ENCODE data around the gene CYRIA. TPM values are rescaled to one million over a fixed set of nuclear protein-coding genes. Genes with fewer than 3 reads are reported as not detected.
A peak's percentile ranks its signal among the peaks of the same experiment; 100 is the strongest.

Gene CYRIA
- total RNA-seq, 1 experiment from 2014 or later, result 2.3 TPM

- Histone ChIP-seq H3K9ac (ENCODE audit: low read length) (no peak overlapping the region), H4K20me1 (ENCODE audit: insufficient read depth, low read depth, low read length) (no peaks in the 10 kb centered on the region), H2AFZ (ENCODE audit: low read length) (no peak overlapping the region), H3K4me2 (ENCODE audit: low read depth, low read length, poor library complexity, severe bottlenecking) (no peak overlapping the region), H3K36me3 (ENCODE audit: insufficient read depth, low read length) (no peaks in the 10 kb centered on the region), H3K4me3 (ENCODE audit: low read length) (no peak overlapping the region), H3K9me2 (replicated peaks; ENCODE audit: insufficient read depth, low read length) (no peaks in the 10 kb centered on the region), H3K9me3 (ENCODE audit: low read length) (no peaks in the 10 kb centered on the region), H3K27ac (ENCODE audit: low read length) (no peak overlapping the region), H3K4me1 (ENCODE audit: low read length) (peaks cover 16% of the 10 kb centered on the region), H3K27me3 (ENCODE audit: low read length) (no peaks in the 10 kb centered on the region), H3K79me2 (ENCODE audit: low read length) (no peaks in the 10 kb centered on the region)
- no peak for DNase-seq
Observed at GRCh38 chr2:16626997-16627605, 38.5 kb downstream of the CYRIA start.

- Histone ChIP-seq H3K36me3 (ENCODE audit: insufficient read depth, low read length) (no peaks in the 10 kb centered on the region), H3K9me2 (replicated peaks; ENCODE audit: insufficient read depth, low read length) (no peaks in the 10 kb centered on the region), H3K9me3 (ENCODE audit: low read length) (no peaks in the 10 kb centered on the region), H3K4me2 (ENCODE audit: low read depth, low read length, poor library complexity, severe bottlenecking) (no peak overlapping the region), H4K20me1 (ENCODE audit: insufficient read depth, low read depth, low read length) (no peaks in the 10 kb centered on the region), H3K27ac (ENCODE audit: low read length) (no peak overlapping the region), H3K79me2 (ENCODE audit: low read length) (no peaks in the 10 kb centered on the region), H3K27me3 (ENCODE audit: low read length) (no peaks in the 10 kb centered on the region), H2AFZ (ENCODE audit: low read length) (no peak overlapping the region), H3K4me1 (ENCODE audit: low read length) (peaks cover 16% of the 10 kb centered on the region), H3K4me3 (ENCODE audit: low read length) (no peak overlapping the region), H3K9ac (ENCODE audit: low read length) (no peak overlapping the region)
- no peak for DNase-seq
Observed at GRCh38 chr2:16626497-16626896, 39.1 kb downstream of the CYRIA start.

DNA sequence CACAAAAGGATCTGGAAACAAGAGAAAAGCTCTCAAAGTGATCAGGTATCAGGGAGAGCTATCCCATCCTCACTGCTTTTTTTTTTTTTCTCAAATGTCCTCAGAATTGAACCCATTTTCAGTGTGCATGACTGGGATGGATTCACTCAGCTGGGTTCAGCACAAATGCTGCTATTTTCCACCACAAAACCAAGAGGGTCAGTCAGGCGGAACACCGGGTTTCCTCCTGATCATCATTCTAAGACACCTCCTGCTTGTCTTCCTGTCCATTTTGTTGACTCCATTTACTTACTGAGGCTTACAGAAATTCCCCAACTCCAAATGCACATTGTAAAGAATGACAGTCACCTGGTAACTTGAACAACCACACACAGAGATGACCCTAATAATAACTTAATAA is 39.9 kb downstream of the CYRIA start:
- H3K4me3 ChIP-seq (ENCODE audit: low read length), result no peak overlapping the region; the same call in 1 of the 2 replicates
- H3K36me3 ChIP-seq (ENCODE audit: insufficient read depth, low read length), result no peaks in the 10 kb centered on the region
- H4K20me1 ChIP-seq (ENCODE audit: insufficient read depth, low read depth, low read length), result no peaks in the 10 kb centered on the region
- no peak overlapping the region for H3K9ac ChIP-seq (ENCODE audit: low read length)
- H2AFZ ChIP-seq (ENCODE audit: low read length), result peak overlapping the region; percentile 90; the same call in 1 of the 2 replicates
- peaks cover 16% of the 10 kb centered on the region for H3K4me1 ChIP-seq (ENCODE audit: low read length)
- DNase-seq, result no peak
- no peak overlapping the region for H3K27ac ChIP-seq (ENCODE audit: low read length)
- no peaks in the 10 kb centered on the region for H3K9me3 ChIP-seq (ENCODE audit: low read length)
- no peaks in the 10 kb centered on the region for H3K27me3 ChIP-seq (ENCODE audit: low read length)
- H3K4me2 ChIP-seq (ENCODE audit: low read depth, low read length, poor library complexity, severe bottlenecking), result peak overlapping the region; percentile 56
- H3K9me2 ChIP-seq (replicated peaks; ENCODE audit: insufficient read depth, low read length), result no peaks in the 10 kb centered on the region
- H3K79me2 ChIP-seq (ENCODE audit: low read length), result no peaks in the 10 kb centered on the region

- peaks cover 16% of the 10 kb centered on the region for H3K4me1 ChIP-seq (ENCODE audit: low read length)
- peak overlapping the region; percentile 27; the same call in 1 of the 2 replicates for H3K4me3 ChIP-seq (ENCODE audit: low read length)
- no peaks in the 10 kb centered on the region for H4K20me1 ChIP-seq (ENCODE audit: insufficient read depth, low read depth, low read length)
- H3K9me3 ChIP-seq (ENCODE audit: low read length), result no peaks in the 10 kb centered on the region
- H2AFZ ChIP-seq (ENCODE audit: low read length), result peak overlapping the region; percentile 90
- DNase-seq, result peak; percentile 81
- no peaks in the 10 kb centered on the region for H3K79me2 ChIP-seq (ENCODE audit: low read length)
- no peaks in the 10 kb centered on the region for H3K36me3 ChIP-seq (ENCODE audit: insufficient read depth, low read length)
- peak overlapping the region; percentile 56 for H3K4me2 ChIP-seq (ENCODE audit: low read depth, low read length, poor library complexity, severe bottlenecking)
- H3K9ac ChIP-seq (ENCODE audit: low read length), result 0 out of 2 replicates have a peak overlapping the region, but pooled peaks have one; percentile 33
- H3K27me3 ChIP-seq (ENCODE audit: low read length), result no peaks in the 10 kb centered on the region
- no peaks in the 10 kb centered on the region for H3K9me2 ChIP-seq (replicated peaks; ENCODE audit: insufficient read depth, low read length)
- H3K27ac ChIP-seq (ENCODE audit: low read length), result no peak overlapping the region
Observed at GRCh38 chr2:16625201-16625729, 40.4 kb downstream of the CYRIA start.

DNA sequence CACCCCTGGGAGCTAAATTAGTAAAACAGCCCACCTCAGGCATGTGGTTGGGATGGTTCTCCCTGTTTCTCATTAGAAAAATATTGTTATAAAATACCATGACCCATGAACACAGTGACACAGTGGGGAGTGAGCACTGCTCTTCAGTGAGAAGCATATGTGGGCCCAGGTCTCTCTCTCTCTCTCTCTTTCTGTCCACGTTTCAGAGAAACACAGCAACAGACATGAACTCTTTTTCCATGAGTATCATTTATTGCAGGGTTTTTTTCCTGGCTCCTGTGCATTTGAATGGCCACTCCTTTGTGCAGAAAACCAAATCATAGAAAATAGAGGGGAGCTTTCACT is 41.2 kb downstream of the CYRIA start:
- Histone ChIP-seq H3K27ac (ENCODE audit: low read length) (no peak overlapping the region), H4K20me1 (ENCODE audit: insufficient read depth, low read depth, low read length) (no peaks in the 10 kb centered on the region), H3K27me3 (ENCODE audit: low read length) (no peaks in the 10 kb centered on the region), H3K4me3 (ENCODE audit: low read length) (no peak overlapping the region), H3K4me2 (ENCODE audit: low read depth, low read length, poor library complexity, severe bottlenecking) (no peak overlapping the region), H3K9me2 (replicated peaks; ENCODE audit: insufficient read depth, low read length) (no peaks in the 10 kb centered on the region), H3K4me1 (ENCODE audit: low read length) (peaks cover 16% of the 10 kb centered on the region), H3K79me2 (ENCODE audit: low read length) (no peaks in the 10 kb centered on the region), H3K9me3 (ENCODE audit: low read length) (no peaks in the 10 kb centered on the region), H3K36me3 (ENCODE audit: insufficient read depth, low read length) (no peaks in the 10 kb centered on the region), H2AFZ (ENCODE audit: low read length) (no peak overlapping the region), H3K9ac (ENCODE audit: low read length) (no peak overlapping the region)
- DNase-seq, result no peak

- Histone ChIP-seq H4K20me1 (ENCODE audit: insufficient read depth, low read depth, low read length) (no peaks in the 10 kb centered on the region), H3K27me3 (ENCODE audit: low read length) (no peaks in the 10 kb centered on the region), H3K4me2 (ENCODE audit: low read depth, low read length, poor library complexity, severe bottlenecking) (no peak overlapping the region), H3K9me3 (ENCODE audit: low read length) (no peaks in the 10 kb centered on the region), H3K27ac (ENCODE audit: low read length) (no peak overlapping the region), H3K9ac (ENCODE audit: low read length) (no peak overlapping the region), H3K36me3 (ENCODE audit: insufficient read depth, low read length) (no peaks in the 10 kb centered on the region), H2AFZ (ENCODE audit: low read length) (no peak overlapping the region), H3K4me3 (ENCODE audit: low read length) (no peak overlapping the region), H3K79me2 (ENCODE audit: low read length) (no peaks in the 10 kb centered on the region), H3K9me2 (replicated peaks; ENCODE audit: insufficient read depth, low read length) (no peaks in the 10 kb centered on the region), H3K4me1 (ENCODE audit: low read length) (peaks cover 16% of the 10 kb centered on the region)
- DNase-seq, result no peak
Observed at GRCh38 chr2:16623564-16624435, 41.8 kb downstream of the CYRIA start.

DNA sequence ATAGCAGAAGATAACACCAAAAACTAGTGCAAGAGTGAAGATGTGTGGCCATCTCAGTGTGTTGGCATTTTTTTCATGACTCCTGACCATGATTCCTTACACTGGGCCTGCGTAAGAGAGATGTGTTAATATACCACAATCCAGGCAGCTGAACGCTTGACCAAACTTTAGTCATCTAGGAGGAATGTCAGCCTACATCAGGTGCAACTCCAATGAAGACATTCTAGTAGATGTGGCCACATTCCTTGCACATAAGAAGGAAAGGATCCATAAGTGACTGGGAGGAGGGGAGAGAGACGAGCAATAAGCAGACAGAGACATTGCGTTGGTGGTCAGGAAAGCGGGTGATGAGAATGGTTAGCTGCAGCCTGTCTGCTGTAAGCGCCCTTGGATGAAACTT is 42.6 kb downstream of the CYRIA start:
- H3K36me3 ChIP-seq (ENCODE audit: insufficient read depth, low read length), result no peaks in the 10 kb centered on the region
- no peaks in the 10 kb centered on the region for H3K79me2 ChIP-seq (ENCODE audit: low read length)
- H4K20me1 ChIP-seq (ENCODE audit: insufficient read depth, low read depth, low read length), result no peaks in the 10 kb centered on the region
- DNase-seq, result no peak
- no peak overlapping the region for H3K4me3 ChIP-seq (ENCODE audit: low read length)
- H3K27me3 ChIP-seq (ENCODE audit: low read length), result no peaks in the 10 kb centered on the region
- H3K27ac ChIP-seq (ENCODE audit: low read length), result no peak overlapping the region
- peaks cover 16% of the 10 kb centered on the region for H3K4me1 ChIP-seq (ENCODE audit: low read length)
- H3K9ac ChIP-seq (ENCODE audit: low read length), result no peak overlapping the region
- no peak overlapping the region for H3K4me2 ChIP-seq (ENCODE audit: low read depth, low read length, poor library complexity, severe bottlenecking)
- H3K9me3 ChIP-seq (ENCODE audit: low read length), result no peaks in the 10 kb centered on the region
- no peak overlapping the region for H2AFZ ChIP-seq (ENCODE audit: low read length)
- H3K9me2 ChIP-seq (replicated peaks; ENCODE audit: insufficient read depth, low read length), result no peaks in the 10 kb centered on the region

DNA sequence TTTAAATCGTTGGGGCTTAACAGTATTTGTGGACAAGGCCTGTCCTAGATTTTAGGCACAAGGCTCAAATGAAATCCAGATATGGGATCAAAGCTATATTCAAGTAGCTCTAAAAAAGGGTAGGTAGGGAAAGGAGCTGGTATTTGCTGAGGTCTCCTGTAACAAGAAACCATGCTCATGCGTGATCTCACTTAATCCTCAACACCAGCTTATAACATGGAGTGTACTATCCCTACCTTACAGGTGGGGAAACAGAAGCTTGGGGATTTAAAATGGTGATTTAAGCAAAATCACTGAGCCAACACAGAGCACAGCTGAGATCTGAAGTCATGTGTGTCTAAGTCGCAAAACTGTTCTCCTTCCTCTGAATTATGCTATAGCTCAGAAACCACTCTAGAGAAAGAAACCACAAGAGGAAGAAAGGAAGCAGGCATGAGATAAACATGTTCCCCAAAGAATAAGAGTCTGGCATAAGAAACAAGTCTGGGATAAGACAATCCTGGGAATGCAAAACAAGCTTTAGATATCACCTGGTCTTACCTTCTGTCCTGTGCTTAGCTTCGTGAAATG is 43.1 kb downstream of the CYRIA start:
- H3K9me3 ChIP-seq (ENCODE audit: low read length), result no peaks in the 10 kb centered on the region
- no peaks in the 10 kb centered on the region for H3K9me2 ChIP-seq (replicated peaks; ENCODE audit: insufficient read depth, low read length)
- no peaks in the 10 kb centered on the region for H4K20me1 ChIP-seq (ENCODE audit: insufficient read depth, low read depth, low read length)
- H3K27me3 ChIP-seq (ENCODE audit: low read length), result no peaks in the 10 kb centered on the region
- H3K79me2 ChIP-seq (ENCODE audit: low read length), result no peaks in the 10 kb centered on the region
- H2AFZ ChIP-seq (ENCODE audit: low read length), result no peak overlapping the region
- peaks cover 16% of the 10 kb centered on the region for H3K4me1 ChIP-seq (ENCODE audit: low read length)
- H3K4me3 ChIP-seq (ENCODE audit: low read length), result no peak overlapping the region
- H3K27ac ChIP-seq (ENCODE audit: low read length), result no peak overlapping the region
- no peak for DNase-seq
- no peak overlapping the region for H3K4me2 ChIP-seq (ENCODE audit: low read depth, low read length, poor library complexity, severe bottlenecking)
- H3K9ac ChIP-seq (ENCODE audit: low read length), result no peak overlapping the region
- H3K36me3 ChIP-seq (ENCODE audit: insufficient read depth, low read length), result no peaks in the 10 kb centered on the region

Data from Karpas-422 (cell line).